Stimulated activated CD4-positive, alpha-beta T cell treated with anti-CD3 and anti-CD28 coated beads, Interleukin-12 subunit alpha, Interleukin-12 subunit beta, amount 100 ng/mL, for 24 hours (primary cell): Measurements from ENCODE around the gene NUP50.
A peak's percentile ranks its signal among the peaks of the same experiment; 100 is the strongest.

ENCODE experiments used
- DNase-seq, 2 experiments: peaks; one replicate each; pipeline ENCODE4 v3.0.0-alpha.2; 2020; ENCODE audit warnings: low read depth in 2 of 2

The NUP50 gene

GRCh38 chr22:45163451-45164269 is at the start of gene NUP50:
Gene NUP50 (plus strand): TSS chr22:45163925. CDS start chr22:45168178, 4,253 bp downstream.
- DNase-seq: peak; percentile 89 to 91

- DNase-seq: no peak
Measured at GRCh38 chr22:45120440-45120839, 43.3 kb upstream of the NUP50 start.

- no peak for DNase-seq
Measured at GRCh38 chr22:45120931-45121330, 42.8 kb upstream of the NUP50 start.

GRCh38 chr22:45124176-45124847 is 39.4 kb upstream of the NUP50 start:
- DNase-seq: no peak

- no peak for DNase-seq
Measured at GRCh38 chr22:45125188-45125587, 38.5 kb upstream of the NUP50 start.

- DNase-seq: no peak
Measured at GRCh38 chr22:45127866-45128265, 35.9 kb upstream of the NUP50 start.

GRCh38 chr22:45129703-45130524 is 33.8 kb upstream of the NUP50 start:
- DNase-seq: peak in 1 of 2 experiments; percentile 20

- no peak for DNase-seq
Measured at GRCh38 chr22:45130891-45131290, 32.8 kb upstream of the NUP50 start.

- no peak for DNase-seq
Measured at GRCh38 chr22:45131749-45132148, 32.0 kb upstream of the NUP50 start.

- no peak for DNase-seq
Measured at GRCh38 chr22:45134313-45134712, 29.4 kb upstream of the NUP50 start.

GRCh38 chr22:45136594-45136993 is 27.1 kb upstream of the NUP50 start:
- DNase-seq: no peak

- DNase-seq: no peak
Measured at GRCh38 chr22:45139693-45140092, 24.0 kb upstream of the NUP50 start.

GRCh38 chr22:45142376-45142775 is 21.3 kb upstream of the NUP50 start:
- no peak for DNase-seq

- DNase-seq: no peak
Measured at GRCh38 chr22:45144916-45145315, 18.8 kb upstream of the NUP50 start.

- no peak for DNase-seq
Measured at GRCh38 chr22:45149671-45150070, 14.1 kb upstream of the NUP50 start.

- no peak for DNase-seq
Measured at GRCh38 chr22:45150139-45150538, 13.6 kb upstream of the NUP50 start.

- DNase-seq: no peak
Measured at GRCh38 chr22:45151503-45151902, 12.2 kb upstream of the NUP50 start.

GRCh38 chr22:45154383-45154782 is 9.3 kb upstream of the NUP50 start:
- DNase-seq: no peak

GRCh38 chr22:45155050-45155840 is 8.5 kb upstream of the NUP50 start:
- no peak for DNase-seq

GRCh38 chr22:45157907-45158306 is 5.8 kb upstream of the NUP50 start:
- DNase-seq: no peak

GRCh38 chr22:45159652-45160462 is 3.9 kb upstream of the NUP50 start:
- DNase-seq: no peak
